Measurements from ENCODE around the gene MAP4K4. TPM values are rescaled to one million over a fixed set of nuclear protein-coding genes. Genes with fewer than 3 reads are reported as not detected.

Gene MAP4K4
- total and polyA plus RNA-seq, 2 of the 13 experiments (the other 11 are each of a cell fraction or from before 2014, with no cell fraction given): 105 to 264 TPM

DNA sequence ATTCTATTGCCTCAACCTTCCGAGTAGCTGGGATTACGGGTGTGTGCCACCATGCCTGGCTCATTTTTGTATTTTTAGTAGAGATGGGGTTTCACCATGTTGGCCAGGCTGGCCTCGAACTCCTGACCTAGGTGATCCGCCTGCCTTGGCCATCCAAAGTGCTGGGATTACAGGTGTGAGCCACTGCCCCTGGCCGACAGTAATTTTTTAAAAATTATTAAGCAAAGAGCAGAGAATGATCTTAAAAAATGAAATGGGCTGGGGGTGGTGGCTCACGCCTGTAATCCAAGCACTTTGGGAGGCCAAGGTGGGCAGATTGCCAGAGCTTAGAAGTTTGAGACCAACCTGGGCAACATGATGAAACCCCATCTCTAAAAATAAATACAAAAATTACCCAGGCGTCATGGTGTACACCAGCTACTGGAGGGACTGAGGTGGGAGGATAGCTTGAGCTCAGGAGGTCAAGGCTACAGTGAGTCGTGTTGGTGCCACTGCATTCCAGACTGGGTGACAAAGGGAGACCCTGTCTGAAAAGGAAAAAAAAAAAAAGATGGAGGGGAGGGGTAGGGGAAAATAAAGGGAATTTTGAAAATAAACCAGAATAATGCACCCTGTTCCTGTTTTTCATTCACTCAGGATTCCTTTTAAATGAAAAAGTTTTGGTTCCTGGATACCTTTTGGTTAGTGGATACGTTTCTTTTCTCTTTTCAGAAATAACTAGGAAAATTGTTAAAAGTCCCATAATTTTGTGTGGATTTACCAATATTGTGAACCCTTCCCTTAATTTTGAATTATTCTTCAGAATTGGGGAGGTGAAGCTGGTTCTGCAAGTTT, 33.9 kb downstream of the MAP4K4 start (continued):
- TF ChIP-seq, protein P1, sequence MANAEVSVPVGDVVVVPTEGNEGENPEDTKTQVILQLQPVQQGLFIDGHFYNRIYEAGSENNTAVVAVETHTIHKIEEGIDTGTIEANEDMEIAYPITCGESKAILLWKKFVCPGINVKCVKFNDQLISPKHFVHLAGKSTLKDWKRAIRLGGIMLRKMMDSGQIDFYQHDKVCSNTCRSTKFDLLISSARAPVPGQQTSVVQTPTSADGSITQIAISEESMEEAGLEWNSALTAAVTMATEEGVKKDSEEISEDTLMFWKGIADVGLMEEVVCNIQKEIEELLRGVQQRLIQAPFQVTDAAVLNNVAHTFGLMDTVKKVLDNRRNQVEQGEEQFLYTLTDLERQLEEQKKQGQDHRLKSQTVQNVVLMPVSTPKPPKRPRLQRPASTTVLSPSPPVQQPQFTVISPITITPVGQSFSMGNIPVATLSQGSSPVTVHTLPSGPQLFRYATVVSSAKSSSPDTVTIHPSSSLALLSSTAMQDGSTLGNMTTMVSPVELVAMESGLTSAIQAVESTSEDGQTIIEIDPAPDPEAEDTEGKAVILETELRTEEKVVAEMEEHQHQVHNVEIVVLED (CRISPR knock-in tag; IDR thresholded peaks at IDR 0.05; ENCODE audit: borderline replicate concordance): no peak
- TF ChIP-seq SRSF9 (IDR thresholded peaks at IDR 0.05; ENCODE audit: borderline replicate concordance, insufficient read depth, low read depth, low read length, poor library complexity, severe bottlenecking) (no peak), SOX13 (IDR thresholded peaks at IDR 0.05) (peak; percentile 69), SOX13 (CRISPR knock-in tag; conservative IDR thresholded peaks at IDR 0.05 in 1 of 2, IDR thresholded peaks at IDR 0.05 in 1 of 2) (peak in 1 of 2 experiments; percentile 92; a peak in 2 of 4 replicates), NFRKB (IDR thresholded peaks at IDR 0.05) (no peak), SMAD9 (CRISPR knock-in tag; IDR thresholded peaks at IDR 0.05) (no peak), CC2D1A (CRISPR knock-in tag; IDR thresholded peaks at IDR 0.05) (no peak), ZMYM2 (CRISPR knock-in tag; IDR thresholded peaks at IDR 0.05) (peak; percentile 91; the same call in 1 of the 2 replicates), HOXA7 (CRISPR knock-in tag; IDR thresholded peaks at IDR 0.05) (no peak), EEA1 (CRISPR knock-in tag; IDR thresholded peaks at IDR 0.05; ENCODE audit: borderline replicate concordance) (no peak), SKI (IDR thresholded peaks at IDR 0.05; ENCODE audit: partially characterized antibody) (peak; percentile 90), BHLHE40 (IDR thresholded peaks at IDR 0.05; ENCODE audit: low read length) (no peak), ZNF768 (CRISPR knock-in tag; IDR thresholded peaks at IDR 0.05) (no peak), NFE2L1 (CRISPR knock-in tag; IDR thresholded peaks at IDR 0.05; ENCODE audit: borderline replicate concordance) (no peak), ZNF460 (CRISPR knock-in tag; IDR thresholded peaks at IDR 0.05; ENCODE audit: borderline replicate concordance) (peak; percentile 99), FOXO1 (CRISPR knock-in tag; IDR thresholded peaks at IDR 0.05) (peak; percentile 77; the same call in 1 of the 2 replicates), MIXL1 (CRISPR knock-in tag; IDR thresholded peaks at IDR 0.05) (peak; percentile 57; the same call in 1 of the 2 replicates), ZNF605 (CRISPR knock-in tag; IDR thresholded peaks at IDR 0.05) (no peak), RARG (CRISPR knock-in tag; IDR thresholded peaks at IDR 0.05; ENCODE audit: low read depth) (no peak), ZBTB8A (CRISPR knock-in tag; IDR thresholded peaks at IDR 0.05; ENCODE audit: borderline replicate concordance, low read depth) (no peak), NKX3-1 (CRISPR knock-in tag; IDR thresholded peaks at IDR 0.05) (no peak), NONO (IDR thresholded peaks at IDR 0.05) (no peak), NONO (CRISPR knock-in tag; conservative IDR thresholded peaks at IDR 0.05) (peak; percentile 38)
- TF ChIP-seq, protein P2, sequence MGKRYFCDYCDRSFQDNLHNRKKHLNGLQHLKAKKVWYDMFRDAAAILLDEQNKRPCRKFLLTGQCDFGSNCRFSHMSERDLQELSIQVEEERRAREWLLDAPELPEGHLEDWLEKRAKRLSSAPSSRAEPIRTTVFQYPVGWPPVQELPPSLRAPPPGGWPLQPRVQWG (CRISPR knock-in tag; IDR thresholded peaks at IDR 0.05; ENCODE audit: borderline replicate concordance, low read depth): no peak
- TF ChIP-seq, protein P3, sequence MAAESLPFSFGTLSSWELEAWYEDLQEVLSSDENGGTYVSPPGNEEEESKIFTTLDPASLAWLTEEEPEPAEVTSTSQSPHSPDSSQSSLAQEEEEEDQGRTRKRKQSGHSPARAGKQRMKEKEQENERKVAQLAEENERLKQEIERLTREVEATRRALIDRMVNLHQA (CRISPR knock-in tag; IDR thresholded peaks at IDR 0.05): no peak
- TF ChIP-seq, protein P4, sequence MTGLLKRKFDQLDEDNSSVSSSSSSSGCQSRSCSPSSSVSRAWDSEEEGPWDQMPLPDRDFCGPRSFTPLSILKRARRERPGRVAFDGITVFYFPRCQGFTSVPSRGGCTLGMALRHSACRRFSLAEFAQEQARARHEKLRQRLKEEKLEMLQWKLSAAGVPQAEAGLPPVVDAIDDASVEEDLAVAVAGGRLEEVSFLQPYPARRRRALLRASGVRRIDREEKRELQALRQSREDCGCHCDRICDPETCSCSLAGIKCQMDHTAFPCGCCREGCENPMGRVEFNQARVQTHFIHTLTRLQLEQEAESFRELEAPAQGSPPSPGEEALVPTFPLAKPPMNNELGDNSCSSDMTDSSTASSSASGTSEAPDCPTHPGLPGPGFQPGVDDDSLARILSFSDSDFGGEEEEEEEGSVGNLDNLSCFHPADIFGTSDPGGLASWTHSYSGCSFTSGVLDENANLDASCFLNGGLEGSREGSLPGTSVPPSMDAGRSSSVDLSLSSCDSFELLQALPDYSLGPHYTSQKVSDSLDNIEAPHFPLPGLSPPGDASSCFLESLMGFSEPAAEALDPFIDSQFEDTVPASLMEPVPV (CRISPR knock-in tag; IDR thresholded peaks at IDR 0.05): no peak
